Chondrocyte (in vitro differentiated cells): ENCODE results near the gene CYP3A5. TPM values are rescaled to one million over a fixed set of nuclear protein-coding genes. Genes with fewer than 3 reads are reported as not detected.

Experiments
- DNase-seq: peaks from one replicate; pipeline ENCODE4 v3.0.0; 2021; ENCODE audit warnings: mixed read lengths, low spot score
- H3K27ac Mint-ChIP-seq: one replicate; pipeline ENCODE4 v1.8.0; 2021; ENCODE audit warnings: mild to moderate bottlenecking, moderate library complexity, mixed read lengths; ENCODE audit not compliant: unreplicated experiment
- H3K27me3 Mint-ChIP-seq: 2 replicates; pipeline ENCODE4 v1.8.0; 2021; ENCODE audit warnings: low read depth, mixed read lengths
- H3K36me3 Mint-ChIP-seq: 2 replicates; pipeline ENCODE4 v1.8.0; 2021; ENCODE audit warnings: low read depth, mixed read lengths
- H3K4me1 Mint-ChIP-seq: 2 replicates; pipeline ENCODE4 v1.8.0; 2021; ENCODE audit warnings: low read depth, mild to moderate bottlenecking, mixed read lengths
- H3K4me3 Mint-ChIP-seq: one replicate; pipeline ENCODE4 v1.8.0; 2021; ENCODE audit warnings: mild to moderate bottlenecking, moderate library complexity, mixed read lengths; ENCODE audit not compliant: unreplicated experiment
- H3K9me3 Mint-ChIP-seq: 2 replicates; pipeline ENCODE4 v1.8.0; 2021; ENCODE audit warnings: low read depth, mixed read lengths
- CTCF ChIP-seq: fragments of 200-600 bp; sonication (generic); IDR thresholded peaks from 2 replicates; pipeline ENCODE4 v1.5.0; 2021; ENCODE audit warnings: antibody characterized with exemption, mild to moderate bottlenecking, moderate library complexity
- total RNA-seq: library from RNA; stranded (reverse); gene quantifications from 3 replicates; pipeline ENCODE4 v1.2.1, GENCODE V29; 2021

Gene CYP3A5
- total RNA-seq, 1 donor from 2014 or later: not detected

DNA sequence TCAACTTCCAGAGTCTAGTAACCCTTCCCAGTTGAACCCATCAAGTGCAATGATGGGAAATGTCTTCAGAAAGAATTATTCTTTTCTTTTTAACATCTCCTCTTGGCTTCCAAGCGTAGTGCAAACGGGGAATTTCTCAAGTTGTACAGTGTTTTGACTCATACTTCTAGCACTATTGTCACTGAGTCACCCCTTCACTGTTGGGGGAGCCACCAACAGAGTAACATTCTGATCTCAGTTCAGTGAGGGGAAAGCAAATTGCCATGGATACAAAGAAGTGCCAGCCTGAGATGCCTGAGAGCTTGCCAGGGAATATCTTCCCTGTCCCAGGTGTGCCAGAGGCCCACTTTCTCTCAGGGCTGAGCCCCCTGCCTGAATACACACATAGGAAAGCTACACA is 31.0 kb downstream of the CYP3A5 start:
- Mint-ChIP-seq H3K27ac (no peak overlapping the region), H3K4me3 (no peak overlapping the region), H3K4me1 (no peaks in the 10 kb centered on the region), H3K36me3 (peaks cover 19% of the 10 kb centered on the region), H3K27me3 (no peaks in the 10 kb centered on the region), H3K9me3 (peaks cover 13% of the 10 kb centered on the region)
- DNase-seq: no peak
- no peak for TF ChIP-seq CTCF

- TF ChIP-seq CTCF: no peak
- Mint-ChIP-seq H3K4me1 (no peaks in the 10 kb centered on the region), H3K9me3 (peaks cover 13% of the 10 kb centered on the region), H3K4me3 (no peak overlapping the region), H3K27ac (no peak overlapping the region), H3K27me3 (no peaks in the 10 kb centered on the region), H3K36me3 (peaks cover 18% of the 10 kb centered on the region)
- DNase-seq: no peak
Observed at GRCh38 chr7:99645590-99645989, 34.2 kb downstream of the CYP3A5 start.

GRCh38 chr7:99644431-99644830 is 35.4 kb downstream of the CYP3A5 start:
- no peaks in the 10 kb centered on the region for H3K27me3 Mint-ChIP-seq

GRCh38 chr7:99643464-99643863 is 36.3 kb downstream of the CYP3A5 start:
- TF ChIP-seq CTCF: no peak
- H3K27me3 Mint-ChIP-seq: no peaks in the 10 kb centered on the region
- H3K4me1 Mint-ChIP-seq: no peaks in the 10 kb centered on the region
- H3K4me3 Mint-ChIP-seq: no peak overlapping the region
- H3K27ac Mint-ChIP-seq: no peak overlapping the region
- DNase-seq: no peak
- H3K36me3 Mint-ChIP-seq: peaks cover 17% of the 10 kb centered on the region
- peaks cover 13% of the 10 kb centered on the region for H3K9me3 Mint-ChIP-seq

More at GRCh38 chr7:99644431-99644830, 35.4 kb downstream of the CYP3A5 start:
- no peak for TF ChIP-seq CTCF
- peaks cover 13% of the 10 kb centered on the region for H3K9me3 Mint-ChIP-seq
- H3K36me3 Mint-ChIP-seq: peaks cover 17% of the 10 kb centered on the region
- no peak for DNase-seq
- H3K4me1 Mint-ChIP-seq: no peaks in the 10 kb centered on the region
- no peak overlapping the region for H3K27ac Mint-ChIP-seq
- H3K4me3 Mint-ChIP-seq: no peak overlapping the region

GRCh38 chr7:99642027-99642426 is 37.8 kb downstream of the CYP3A5 start:
- H3K27ac Mint-ChIP-seq: no peak overlapping the region
- no peak overlapping the region for H3K4me3 Mint-ChIP-seq
- no peaks in the 10 kb centered on the region for H3K4me1 Mint-ChIP-seq
- H3K9me3 Mint-ChIP-seq: peaks cover 13% of the 10 kb centered on the region
- H3K27me3 Mint-ChIP-seq: no peaks in the 10 kb centered on the region
- no peak for TF ChIP-seq CTCF
- DNase-seq: no peak
- peaks cover 19% of the 10 kb centered on the region for H3K36me3 Mint-ChIP-seq
